Measurements from ENCODE around the gene B3GAT3. TPM values are rescaled to one million over a fixed set of nuclear protein-coding genes. Genes with fewer than 3 reads are reported as not detected.

The B3GAT3 gene
- 32.8 TPM for total RNA-seq (ENCODE audit: unreplicated experiment)
- long read RNA-seq, transcript B3GAT3-201 (5 exons, 1,641 nt) = major isoform, 38 of 51 reads
- long read RNA-seq, partial matches to known transcripts = 5 of 51 reads
- long read RNA-seq, other reads (novel, unspliced or antisense) = 6 of 51 reads

- Mint-ChIP-seq H3K4me1 (ENCODE audit: unreplicated experiment) (peaks cover 46% of the 10 kb centered on the region), H3K27ac (ENCODE audit: unreplicated experiment) (peak within 1 kb of the TSS; percentile 100), H3K4me3 (ENCODE audit: unreplicated experiment) (peak within 1 kb of the TSS; percentile 93), H3K27me3 (ENCODE audit: unreplicated experiment) (peaks cover 15% of the 10 kb centered on the region), H3K36me3 (ENCODE audit: low read depth, unreplicated experiment) (peaks cover 31% of the 10 kb centered on the region), H3K9me3 (ENCODE audit: unreplicated experiment) (no peaks in the 10 kb centered on the region)
- no peak for TF ChIP-seq CTCF (IDR thresholded peaks at IDR 0.05; ENCODE audit: unreplicated experiment)
- DNase-seq (ENCODE audit: low spot score) = peak; percentile 93
Measured at GRCh38 chr11:62621567-62622470, at the start of gene B3GAT3. Gene B3GAT3, minus strand, starts transcription at chr11:62621986. Its CDS starts 39 bp downstream, at chr11:62621947.

- Mint-ChIP-seq H3K9me3 (ENCODE audit: unreplicated experiment) (no peaks in the 10 kb centered on the region), H3K27ac (ENCODE audit: unreplicated experiment) (peak overlapping the region; percentile 94), H3K27me3 (ENCODE audit: unreplicated experiment) (peaks cover 8% of the 10 kb centered on the region), H3K36me3 (ENCODE audit: low read depth, unreplicated experiment) (peaks cover 15% of the 10 kb centered on the region), H3K4me1 (ENCODE audit: unreplicated experiment) (peaks cover 28% of the 10 kb centered on the region), H3K4me3 (ENCODE audit: unreplicated experiment) (peak overlapping the region; percentile 95)
- DNase-seq (ENCODE audit: low spot score) = no peak
- no peak for TF ChIP-seq CTCF (IDR thresholded peaks at IDR 0.05; ENCODE audit: unreplicated experiment)
Measured at GRCh38 chr11:62671236-62671607, 49.4 kb upstream of the B3GAT3 start.

- H3K9me3 Mint-ChIP-seq (ENCODE audit: unreplicated experiment) = no peaks in the 10 kb centered on the region
- no peak for DNase-seq (ENCODE audit: low spot score)
- H3K4me1 Mint-ChIP-seq (ENCODE audit: unreplicated experiment) = peaks cover 32% of the 10 kb centered on the region
- H3K36me3 Mint-ChIP-seq (ENCODE audit: low read depth, unreplicated experiment) = peaks cover 8% of the 10 kb centered on the region
- no peak overlapping the region for H3K4me3 Mint-ChIP-seq (ENCODE audit: unreplicated experiment)
- peaks cover 6% of the 10 kb centered on the region for H3K27me3 Mint-ChIP-seq (ENCODE audit: unreplicated experiment)
- TF ChIP-seq CTCF (IDR thresholded peaks at IDR 0.05; ENCODE audit: unreplicated experiment) = no peak
- peak overlapping the region; percentile 51 for H3K27ac Mint-ChIP-seq (ENCODE audit: unreplicated experiment)
Measured at GRCh38 chr11:62669420-62670161, 47.8 kb upstream of the B3GAT3 start.

GRCh38 chr11:62667460-62667859 is 45.7 kb upstream of the B3GAT3 start:
- Mint-ChIP-seq H3K4me1 (ENCODE audit: unreplicated experiment) (peaks cover 29% of the 10 kb centered on the region), H3K9me3 (ENCODE audit: unreplicated experiment) (no peaks in the 10 kb centered on the region), H3K27ac (ENCODE audit: unreplicated experiment) (no peak overlapping the region), H3K27me3 (ENCODE audit: unreplicated experiment) (peaks cover 4% of the 10 kb centered on the region), H3K36me3 (ENCODE audit: low read depth, unreplicated experiment) (peaks cover 7% of the 10 kb centered on the region), H3K4me3 (ENCODE audit: unreplicated experiment) (no peak overlapping the region)
- TF ChIP-seq CTCF (IDR thresholded peaks at IDR 0.05; ENCODE audit: unreplicated experiment) = no peak
- no peak for DNase-seq (ENCODE audit: low spot score)
